ENCODE results near the gene H6PD. TPM values are rescaled to one million over a fixed set of nuclear protein-coding genes. Genes with fewer than 3 reads are reported as not detected.

Gene H6PD
- total RNA-seq, 2 donors from 2014 or later = 9.3 to 12.8 TPM

- Mint-ChIP-seq H3K27ac (no peak overlapping the region), H3K4me3 (peak overlapping the region; percentile 52), H3K9me3 (no peaks in the 10 kb centered on the region), H3K4me1 (peaks cover 31% of the 10 kb centered on the region), H3K27me3 (no peaks in the 10 kb centered on the region), H3K36me3 (ENCODE audit: low read depth) (no peaks in the 10 kb centered on the region)
- no peak for ATAC-seq (replicated peaks)
Observed at GRCh38 chr1:9281071-9281827, 46.7 kb downstream of the H6PD start.

- Mint-ChIP-seq H3K4me1 (peaks cover 34% of the 10 kb centered on the region), H3K27me3 (no peaks in the 10 kb centered on the region), H3K27ac (peak overlapping the region; percentile 59), H3K4me3 (peak overlapping the region; percentile 20), H3K36me3 (ENCODE audit: low read depth) (no peaks in the 10 kb centered on the region), H3K9me3 (no peaks in the 10 kb centered on the region)
- ATAC-seq (replicated peaks) = no peak
Observed at GRCh38 chr1:9281908-9282695, 47.5 kb downstream of the H6PD start.

GRCh38 chr1:9282696-9282955 lies 48.1 kb downstream of the H6PD start:
- Mint-ChIP-seq H3K36me3 (ENCODE audit: low read depth) (no peaks in the 10 kb centered on the region), H3K4me1 (peaks cover 34% of the 10 kb centered on the region), H3K27ac (peak overlapping the region; percentile 59), H3K9me3 (no peaks in the 10 kb centered on the region), H3K4me3 (peak overlapping the region; percentile 20), H3K27me3 (no peaks in the 10 kb centered on the region)
- ATAC-seq (replicated peaks) = no peak

- Mint-ChIP-seq H3K36me3 (ENCODE audit: low read depth) (no peaks in the 10 kb centered on the region), H3K27me3 (no peaks in the 10 kb centered on the region), H3K27ac (peak overlapping the region; percentile 59), H3K9me3 (peaks cover 3% of the 10 kb centered on the region), H3K4me1 (peaks cover 31% of the 10 kb centered on the region), H3K4me3 (peak overlapping the region; percentile 11)
- ATAC-seq (replicated peaks) = peak; percentile 27
Observed at GRCh38 chr1:9284061-9284460, 49.5 kb downstream of the H6PD start.

- Mint-ChIP-seq H3K36me3 (ENCODE audit: low read depth) (no peaks in the 10 kb centered on the region), H3K4me1 (peaks cover 16% of the 10 kb centered on the region), H3K27ac (no peak overlapping the region), H3K4me3 (no peak overlapping the region), H3K9me3 (peaks cover 5% of the 10 kb centered on the region), H3K27me3 (no peaks in the 10 kb centered on the region)
- ATAC-seq (replicated peaks) = no peak
Observed at GRCh38 chr1:9286556-9286955, 52.0 kb downstream of the H6PD start.

- Mint-ChIP-seq H3K9me3 (peaks cover 5% of the 10 kb centered on the region), H3K4me3 (no peak overlapping the region), H3K27ac (no peak overlapping the region), H3K36me3 (ENCODE audit: low read depth) (no peaks in the 10 kb centered on the region), H3K4me1 (peaks cover 10% of the 10 kb centered on the region), H3K27me3 (no peaks in the 10 kb centered on the region)
- peak; percentile 18 for ATAC-seq (replicated peaks)
Observed at GRCh38 chr1:9289090-9289534, 54.5 kb downstream of the H6PD start.

GRCh38 chr1:9289711-9290485 lies 55.3 kb downstream of the H6PD start:
- no peak overlapping the region for H3K27ac Mint-ChIP-seq

GRCh38 chr1:9291914-9292360 lies 57.4 kb downstream of the H6PD start:
- Mint-ChIP-seq H3K27me3 (no peaks in the 10 kb centered on the region), H3K4me3 (peak overlapping the region; percentile 39), H3K9me3 (peaks cover 5% of the 10 kb centered on the region), H3K36me3 (ENCODE audit: low read depth) (no peaks in the 10 kb centered on the region), H3K4me1 (no peaks in the 10 kb centered on the region), H3K27ac (no peak overlapping the region)
- ATAC-seq (replicated peaks) = no peak

More at GRCh38 chr1:9289711-9290485, 55.3 kb downstream of the H6PD start:
- Mint-ChIP-seq H3K27me3 (no peaks in the 10 kb centered on the region), H3K4me3 (no peak overlapping the region), H3K9me3 (peaks cover 5% of the 10 kb centered on the region), H3K4me1 (peaks cover 6% of the 10 kb centered on the region), H3K36me3 (ENCODE audit: low read depth) (no peaks in the 10 kb centered on the region)
- peak; percentile 2 for ATAC-seq (replicated peaks)

GRCh38 chr1:9292361-9293240 lies 58.0 kb downstream of the H6PD start, which contains the start of gene SPSB1:
Gene SPSB1, plus strand, starts transcription at chr1:9292894. Its CDS starts 62,998 bp downstream, at chr1:9355892.
- H3K9me3 Mint-ChIP-seq = peaks cover 5% of the 10 kb centered on the region
- peak within 1 kb of the TSS; percentile 39 for H3K4me3 Mint-ChIP-seq
- no peaks in the 10 kb centered on the region for H3K27me3 Mint-ChIP-seq
- ATAC-seq (replicated peaks) = peak; percentile 45
- no peak within 1 kb of the TSS for H3K27ac Mint-ChIP-seq
- no peaks in the 10 kb centered on the region for H3K36me3 Mint-ChIP-seq (ENCODE audit: low read depth)
- peaks cover 4% of the 10 kb centered on the region for H3K4me1 Mint-ChIP-seq

GRCh38 chr1:9293241-9293532 lies 58.6 kb downstream of the H6PD start:
- no peaks in the 10 kb centered on the region for H3K27me3 Mint-ChIP-seq
- H3K9me3 Mint-ChIP-seq = peaks cover 5% of the 10 kb centered on the region
- no peaks in the 10 kb centered on the region for H3K36me3 Mint-ChIP-seq (ENCODE audit: low read depth)
- peaks cover 6% of the 10 kb centered on the region for H3K4me1 Mint-ChIP-seq
- no peak overlapping the region for H3K27ac Mint-ChIP-seq
- no peak overlapping the region for H3K4me3 Mint-ChIP-seq
- no peak for ATAC-seq (replicated peaks)

- Mint-ChIP-seq H3K27ac (no peak overlapping the region), H3K4me3 (no peak overlapping the region), H3K27me3 (no peaks in the 10 kb centered on the region), H3K9me3 (peaks cover 4% of the 10 kb centered on the region), H3K36me3 (ENCODE audit: low read depth) (no peaks in the 10 kb centered on the region), H3K4me1 (peaks cover 6% of the 10 kb centered on the region)
- ATAC-seq (replicated peaks) = peak; percentile 18
Observed at GRCh38 chr1:9293533-9294404, 59.2 kb downstream of the H6PD start.

- H3K4me3 Mint-ChIP-seq = no peak overlapping the region
- ATAC-seq (replicated peaks) = peak; percentile 67
- no peak overlapping the region for H3K27ac Mint-ChIP-seq
- peaks cover 9% of the 10 kb centered on the region for H3K4me1 Mint-ChIP-seq
- H3K27me3 Mint-ChIP-seq = no peaks in the 10 kb centered on the region
- H3K9me3 Mint-ChIP-seq = no peaks in the 10 kb centered on the region
- no peaks in the 10 kb centered on the region for H3K36me3 Mint-ChIP-seq (ENCODE audit: low read depth)
Observed at GRCh38 chr1:9294405-9294773, 59.8 kb downstream of the H6PD start.

- Mint-ChIP-seq H3K27ac (no peak overlapping the region), H3K9me3 (no peaks in the 10 kb centered on the region), H3K4me3 (no peak overlapping the region), H3K27me3 (no peaks in the 10 kb centered on the region), H3K36me3 (ENCODE audit: low read depth) (no peaks in the 10 kb centered on the region), H3K4me1 (peaks cover 9% of the 10 kb centered on the region)
- ATAC-seq (replicated peaks) = peak; percentile 74
Observed at GRCh38 chr1:9294910-9295636, 60.5 kb downstream of the H6PD start.

Measured in activated T-helper 17 cell treated with anti-CD3 and anti-CD28 coated beads, Interleukin-2, amount 50 U/mL, for 72 hours (primary cell).